ENCODE measurements around the gene NSMCE4A. TPM values are rescaled to one million over a fixed set of nuclear protein-coding genes. Genes with fewer than 3 reads are reported as not detected.
"Not testable (repeated sequence)": the region's sequence is repeated elsewhere in the genome, so short reads cannot be mapped to it uniquely, and the experiment has no call there.

NSMCE4A gene
- total RNA-seq, 4 donors from 2014 or later, result 20.1 to 37.7 (median 26.9) TPM

DNA sequence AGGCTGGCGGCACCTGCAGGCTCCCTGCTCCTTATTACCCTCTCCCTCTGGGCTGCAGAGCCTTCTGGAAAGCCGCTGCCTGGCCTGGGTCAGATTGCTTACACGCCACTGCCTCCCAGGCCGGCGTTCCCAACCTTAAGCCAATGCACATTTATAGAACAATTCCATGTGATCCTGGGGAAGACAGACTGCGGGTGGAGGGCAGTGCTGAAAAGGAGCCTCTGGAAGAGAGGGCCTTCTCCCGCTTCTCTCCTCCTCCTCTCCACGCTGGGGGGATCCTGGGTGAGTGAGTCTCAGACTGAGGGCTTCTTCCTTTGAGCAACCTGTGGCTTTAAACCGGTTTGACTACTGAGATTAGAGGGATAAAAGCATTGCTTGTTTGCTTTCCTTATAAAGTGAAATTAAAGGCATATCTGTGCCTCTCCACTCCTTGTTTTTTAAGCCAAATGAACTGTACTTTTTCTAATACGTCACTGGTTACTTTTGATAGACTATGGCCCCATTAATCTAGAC, 19.5 kb upstream of the NSMCE4A start:
- Histone ChIP-seq H3K27me3 (no peaks in the 10 kb centered on the region), H3K4me3 (peak overlapping the region; percentile 37 to 63 (median 57)), H3K4me1 (peaks cover 34 to 52% of the 10 kb centered on the region in 2 donors), H3K27ac (peak overlapping the region; percentile 94 to 98 (median 96)), H3K9me3 (no peaks in the 10 kb centered on the region), H3K36me3 (no peaks in the 10 kb centered on the region)
- ATAC-seq (peak; percentile 40 to 58), DNase-seq (peak; percentile 89 to 96)
- TF ChIP-seq, protein P1, sequence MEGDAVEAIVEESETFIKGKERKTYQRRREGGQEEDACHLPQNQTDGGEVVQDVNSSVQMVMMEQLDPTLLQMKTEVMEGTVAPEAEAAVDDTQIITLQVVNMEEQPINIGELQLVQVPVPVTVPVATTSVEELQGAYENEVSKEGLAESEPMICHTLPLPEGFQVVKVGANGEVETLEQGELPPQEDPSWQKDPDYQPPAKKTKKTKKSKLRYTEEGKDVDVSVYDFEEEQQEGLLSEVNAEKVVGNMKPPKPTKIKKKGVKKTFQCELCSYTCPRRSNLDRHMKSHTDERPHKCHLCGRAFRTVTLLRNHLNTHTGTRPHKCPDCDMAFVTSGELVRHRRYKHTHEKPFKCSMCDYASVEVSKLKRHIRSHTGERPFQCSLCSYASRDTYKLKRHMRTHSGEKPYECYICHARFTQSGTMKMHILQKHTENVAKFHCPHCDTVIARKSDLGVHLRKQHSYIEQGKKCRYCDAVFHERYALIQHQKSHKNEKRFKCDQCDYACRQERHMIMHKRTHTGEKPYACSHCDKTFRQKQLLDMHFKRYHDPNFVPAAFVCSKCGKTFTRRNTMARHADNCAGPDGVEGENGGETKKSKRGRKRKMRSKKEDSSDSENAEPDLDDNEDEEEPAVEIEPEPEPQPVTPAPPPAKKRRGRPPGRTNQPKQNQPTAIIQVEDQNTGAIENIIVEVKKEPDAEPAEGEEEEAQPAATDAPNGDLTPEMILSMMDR (IDR thresholded peaks at IDR 0.05 in 4 of 5, conservative IDR thresholded peaks at IDR 0.05 in 1 of 5), result peak in 1 of 5 experiments; percentile 15
- TF ChIP-seq POLR2A (IDR thresholded peaks at IDR 0.05), result peak; percentile 94 to 98
- intact Hi-C loops (cut with DNase I; ENCODE audit: low total_unique reads) (loop anchor here (2.0 kb wide), 2 partner anchors 50 to 118 kb away; no protein-coding TSS in a partner anchor), in situ Hi-C loops (cut with MboI; ENCODE audit: low sequenced_read_pairs in 4 of 4) (loop anchor here in 1 of 4 donors (10.0 kb wide), 1 partner anchor 50 kb away; no protein-coding TSS in a partner anchor)

DNA sequence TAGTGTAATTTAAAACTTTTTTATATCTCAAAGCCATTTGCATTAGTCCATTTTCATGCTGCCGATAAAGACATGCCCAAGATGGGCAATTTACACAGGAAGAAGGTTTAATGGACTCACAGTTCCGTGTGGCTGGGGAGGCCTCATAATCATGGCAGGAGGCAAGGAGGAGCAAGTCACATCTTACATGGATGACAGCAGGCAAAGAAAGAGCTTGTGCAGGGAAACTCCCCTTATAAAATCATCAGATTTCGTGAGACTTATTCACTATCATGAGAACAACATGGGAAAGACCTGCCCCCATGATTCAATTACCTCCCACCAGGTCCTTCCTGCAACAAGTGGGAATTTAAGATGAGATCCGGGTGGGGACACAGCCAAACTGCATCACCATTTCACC, 16.7 kb upstream of the NSMCE4A start:
- ATAC-seq; H3K27me3 ChIP-seq; H3K9me3 ChIP-seq; intact Hi-C loops (cut with DNase I; ENCODE audit: low total_unique reads); DNase-seq; H3K4me3 ChIP-seq; H3K36me3 ChIP-seq: not testable (repeated sequence)
- Histone ChIP-seq H3K4me1 (peaks cover 46 to 48% of the 10 kb centered on the region in 2 donors), H3K27ac (peak overlapping the region; percentile 94 to 98 (median 96))
- in situ Hi-C loops (cut with MboI; ENCODE audit: low sequenced_read_pairs in 4 of 4), result loop anchor here in 1 of 4 donors (10.0 kb wide), 1 partner anchor 53 kb away; no protein-coding TSS in a partner anchor

DNA sequence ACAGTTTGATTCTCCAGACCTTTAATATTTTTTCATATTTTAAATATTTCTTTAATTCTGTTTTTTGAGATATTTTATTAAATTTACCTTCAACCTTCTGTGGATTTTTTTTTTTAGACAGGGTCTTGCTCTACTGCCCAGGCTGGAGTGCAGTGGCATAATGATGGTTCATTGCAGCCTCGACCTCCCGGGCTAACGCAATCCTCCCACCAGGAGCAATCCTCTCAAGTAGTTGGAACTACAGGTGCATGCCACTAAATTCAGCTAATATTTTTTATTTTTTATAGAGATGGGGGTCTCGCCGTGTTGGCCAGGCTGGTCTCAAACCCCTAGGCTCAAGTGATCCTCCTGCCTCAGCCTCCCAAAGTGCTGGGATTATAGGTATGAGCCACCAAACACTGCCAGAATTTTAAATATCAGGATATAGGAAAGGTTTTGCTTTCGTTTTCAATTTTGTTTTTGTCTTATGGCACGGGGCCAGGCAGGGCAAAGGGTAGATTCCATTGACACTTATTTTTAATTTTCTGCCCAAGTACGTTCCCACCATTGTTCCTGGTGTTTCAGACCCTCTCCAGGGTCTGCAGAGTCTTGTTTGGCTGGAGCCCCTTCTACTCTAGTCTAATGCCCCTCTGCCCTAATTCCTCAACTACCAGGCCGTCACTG, 15.1 kb upstream of the NSMCE4A start:
- ATAC-seq (no peak), DNase-seq (no peak)
- no peak for TF ChIP-seq POLR2A (IDR thresholded peaks at IDR 0.05)
- TF ChIP-seq, protein P1 (IDR thresholded peaks at IDR 0.05 in 4 of 5, conservative IDR thresholded peaks at IDR 0.05 in 1 of 5), result no peak
- intact Hi-C loops (cut with DNase I; ENCODE audit: low total_unique reads), result no loop called here
- Histone ChIP-seq H3K4me3 (peak overlapping the region in 1 of 4 donors; percentile 5), H3K4me1 (peaks cover 40 to 41% of the 10 kb centered on the region in 2 donors), H3K27ac (peak overlapping the region; percentile 94 to 98 (median 96)), H3K9me3 (no peaks in the 10 kb centered on the region), H3K27me3 (no peaks in the 10 kb centered on the region), H3K36me3 (no peaks in the 10 kb centered on the region)
- in situ Hi-C loops (cut with MboI; ENCODE audit: low sequenced_read_pairs in 4 of 4), result loop anchor here in 1 of 4 donors (10.0 kb wide), 1 partner anchor 55 kb away; no protein-coding TSS in a partner anchor

DNA sequence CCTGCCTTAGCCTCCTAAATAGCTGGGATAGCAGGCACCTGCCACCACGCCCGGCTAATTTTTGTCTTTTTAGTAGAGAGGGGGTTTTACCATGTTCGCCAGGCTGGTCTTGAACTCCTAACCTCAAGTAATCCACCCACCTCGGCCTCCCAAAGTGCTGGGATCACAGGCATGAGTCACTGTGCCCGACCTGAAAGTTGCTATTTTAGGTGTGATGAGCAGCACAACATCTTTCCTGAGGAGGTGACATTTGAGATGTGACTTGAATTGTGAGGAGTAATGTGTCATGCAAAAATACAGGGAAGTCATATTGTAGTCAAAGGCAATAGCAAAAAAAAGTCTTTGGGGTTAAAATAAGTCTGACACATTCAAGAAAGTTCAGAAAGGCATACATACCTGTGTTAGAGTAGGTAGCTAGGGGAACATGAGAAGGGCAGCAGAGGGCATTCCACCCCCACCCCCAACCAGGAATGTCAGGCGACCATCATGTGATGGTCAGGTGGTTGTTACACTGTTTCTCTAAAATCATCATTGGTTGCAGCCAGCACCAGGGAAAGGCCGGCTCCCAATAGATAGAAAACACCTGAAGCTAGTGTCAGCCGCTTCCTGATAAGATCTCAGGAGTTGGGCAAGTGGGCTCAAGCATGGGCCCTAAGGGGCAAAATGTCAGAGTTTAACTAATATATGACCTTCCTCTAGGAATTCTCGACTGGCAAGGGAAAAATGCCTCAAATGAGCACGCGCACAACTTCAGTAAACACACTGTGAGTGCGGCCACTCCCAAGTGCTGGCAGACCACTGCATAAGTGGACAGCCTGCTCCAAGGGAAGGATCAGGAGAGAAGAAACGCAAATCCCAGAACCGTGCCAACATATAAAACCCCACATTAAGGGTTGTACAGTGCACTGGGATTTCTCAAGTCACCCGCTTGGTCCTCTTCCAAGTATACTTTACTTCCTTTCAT, 13.6 kb upstream of the NSMCE4A start, which contains the start of gene TACC2:
TSS of gene TACC2 (plus strand) at position 803 of the 964 bp plus-strand sequence. CDS start 32,819 bp downstream, outside the sequence.
- ATAC-seq (peak; percentile 95 to 98), DNase-seq (peak; percentile 74 to 87)
- Histone ChIP-seq H3K4me3 (no peak within 1 kb of the TSS), H3K27me3 (no peaks in the 10 kb centered on the region), H3K27ac (peak within 1 kb of the TSS; percentile 94 to 98 (median 96)), H3K4me1 (peaks cover 33 to 34% of the 10 kb centered on the region in 2 donors), H3K36me3 (no peaks in the 10 kb centered on the region), H3K9me3 (no peaks in the 10 kb centered on the region)
- TF ChIP-seq POLR2A (IDR thresholded peaks at IDR 0.05), result peak in 1 of 2 donors; percentile 27
- TF ChIP-seq, protein P1 (IDR thresholded peaks at IDR 0.05 in 4 of 5, conservative IDR thresholded peaks at IDR 0.05 in 1 of 5), result no peak
- intact Hi-C loops (cut with DNase I; ENCODE audit: low total_unique reads), result no loop called here
- in situ Hi-C loops (cut with MboI; ENCODE audit: low sequenced_read_pairs in 4 of 4), result no loop called here
